HepG2 (cell line): Measurements from ENCODE around the gene MAN1B1. TPM values are rescaled to one million over a fixed set of nuclear protein-coding genes. Genes with fewer than 3 reads are reported as not detected.
A peak's percentile ranks its signal among the peaks of the same experiment; 100 is the strongest.

Experiments used
- ATAC-seq: fragments of 200-7000 bp; cut with Tn5 transposase; 3 replicates; pipeline ENCODE4 v1.9.1; 2020; ENCODE audit warnings: mild to moderate bottlenecking, moderate library complexity
- BruUV-seq: library from RNA; stranded (reverse); fragments of 400-500 nt; replicated peaks from 2 replicates; lab custom pipeline; 2021; lab: Mats Ljungman, UMichigan
- CTCF ChIA-PET: fragments of 300-600 bp; formaldehyde crosslinking; extraction: SDS; loops from one replicate; lab custom pipeline; 2021; ENCODE audit warnings: low total read pairs, inconsistent platforms, low intra/inter-chr PET ratio; lab: Yijun Ruan, JAX
- POLR2A ChIA-PET: fragments of 350-600 bp; sonication (Branson Sonifier 250); formaldehyde crosslinking; loops from one replicate; lab custom pipeline; 2020; ENCODE audit warnings: antibody characterized with exemption, inconsistent platforms; lab: Yijun Ruan, JAX
- DNase-seq: peaks from one replicate; pipeline ENCODE4 v3.0.0-alpha.2; 2015; ENCODE audit warnings: low spot score
- FAIRE-seq: peaks from 3 replicates; lab custom pipeline; 2011; peaks lifted over from hg19 to GRCh38; lab: Jason Lieb, UNC
- H2AFZ ChIP-seq: one replicate; pipeline ENCODE4 v1.6.1; 2011; ENCODE audit warnings: low read length, inconsistent platforms
- H3K27ac ChIP-seq: fragments of 300-600 bp; 3 replicates; pipeline ENCODE4 v1.8.0; 2011; ENCODE audit warnings: mixed run types, mild to moderate bottlenecking, mixed read lengths, low read length, inconsistent platforms; ENCODE audit not compliant: insufficient read depth; ENCODE audit errors: extremely low read length
- H3K27me3 ChIP-seq, 2 experiments: fragments of 200-600 bp in 1 of 2; 2 replicates in 1 of 2; 3 replicates in 1 of 2; pipeline versions ENCODE4 v1.6.0 to v1.8.0; 2011; ENCODE audit warnings: low read length in 2 of 2, mild to moderate bottlenecking in 2 of 2, moderate library complexity in 2 of 2, inconsistent platforms in 1 of 2; ENCODE audit not compliant: insufficient read depth in 2 of 2, control insufficient read depth in 1 of 2
- H3K36me3 ChIP-seq, 2 experiments: fragments of 200-600 bp in 1 of 2; replicated peaks in 1 of 2; 2 replicates in 1 of 2; 3 replicates in 1 of 2; pipeline versions ENCODE4 v1.5.1 to v1.8.0; 2011; ENCODE audit warnings: low read length in 2 of 2, inconsistent platforms in 1 of 2; ENCODE audit not compliant: insufficient read depth in 2 of 2, control insufficient read depth in 1 of 2
- H3K4me1 ChIP-seq: 2 replicates; pipeline ENCODE4 v1.5.1; 2012; ENCODE audit warnings: low read length, inconsistent platforms; ENCODE audit not compliant: insufficient read depth
- H3K4me2 ChIP-seq: 2 replicates; pipeline ENCODE4 v1.6.0; 2011; ENCODE audit warnings: low read depth, low read length, inconsistent platforms
- H3K4me3 ChIP-seq, 3 experiments: fragments of 200-600 bp in 1 of 3; sonication (generic), shearing (Covaris generic) in 1 of 3; replicated peaks in 1 of 3; 2 replicates each; pipeline ENCODE4 v1.5.1; 2011 to 2016; ENCODE audit warnings: low read length in 3 of 3, inconsistent platforms in 2 of 3, low read depth in 2 of 3, mild to moderate bottlenecking in 2 of 3, control low read depth in 1 of 3, mixed read lengths in 1 of 3; ENCODE audit not compliant: insufficient read depth in 1 of 3
- H3K79me2 ChIP-seq: one replicate; pipeline ENCODE4 v1.6.1; 2011; ENCODE audit warnings: low read length, inconsistent platforms; ENCODE audit not compliant: insufficient read depth
- H3K9ac ChIP-seq: 2 replicates; pipeline ENCODE4 v1.6.0; 2011; ENCODE audit warnings: mild to moderate bottlenecking, low read depth, low read length, inconsistent platforms; ENCODE audit not compliant: insufficient read depth
- H3K9me3 ChIP-seq: 2 replicates; pipeline ENCODE4 v1.5.1; 2012; ENCODE audit warnings: mild to moderate bottlenecking, low read length
- H4K20me1 ChIP-seq: 2 replicates; pipeline ENCODE4 v1.6.0; 2011; ENCODE audit warnings: inconsistent platforms, mild to moderate bottlenecking, low read length, moderate library complexity; ENCODE audit not compliant: insufficient read depth
- ASH2L ChIP-seq: fragments of 300-600, 200-600 bp; sonication (generic); IDR thresholded peaks from 2 replicates; pipeline ENCODE4 v1.7.0; 2017; ENCODE audit warnings: low read depth, mild to moderate bottlenecking, moderate library complexity, mixed read lengths, low read length; ENCODE audit not compliant: insufficient read length
- BCL6 ChIP-seq: IDR thresholded peaks from 2 replicates; pipeline ENCODE4 v1.6.1; 2016; ENCODE audit warnings: missing genetic modification reagents, missing compliant biosample characterization
- FOXO1 ChIP-seq: sonication (generic); formaldehyde crosslinking; IDR thresholded peaks from 2 replicates; pipeline ENCODE4 v1.4.0; 2020; ENCODE audit warnings: missing genetic modification reagents
- HNF4A ChIP-seq: sonication (generic); formaldehyde crosslinking; IDR thresholded peaks from 2 replicates; pipeline ENCODE4 v1.4.0; 2020; ENCODE audit warnings: missing genetic modification reagents
- MAZ ChIP-seq, 2 experiments: sonication (generic) in 1 of 2; formaldehyde crosslinking in 1 of 2; IDR thresholded peaks; 2 replicates each; pipeline versions ENCODE4 v1.5.0 to v1.6.1; 2012 to 2020; ENCODE audit warnings: low read depth in 2 of 2, mild to moderate bottlenecking in 2 of 2, borderline replicate concordance in 1 of 2, improper control_type of control experiment in 1 of 2, low read length in 1 of 2, missing genetic modification reagents in 1 of 2, moderate library complexity in 1 of 2
- MED1 ChIP-seq: sonication (generic); formaldehyde crosslinking; IDR thresholded peaks from 2 replicates; pipeline ENCODE4 v1.4.0; 2020; ENCODE audit warnings: missing genetic modification reagents
- MTA3 ChIP-seq: sonication (generic); formaldehyde crosslinking; IDR thresholded peaks from 2 replicates; pipeline ENCODE4 v1.4.0; 2020; ENCODE audit warnings: missing genetic modification reagents
- MYC ChIP-seq: sonication (generic); formaldehyde crosslinking; IDR thresholded peaks from 2 replicates; pipeline ENCODE4 v1.9.0; 2021; ENCODE audit warnings: missing genetic modification reagents, borderline replicate concordance
- POLR2A ChIP-seq, 2 experiments: IDR thresholded peaks; 2 replicates each; pipeline ENCODE4 v1.6.1; 2011; ENCODE audit warnings: low read depth in 2 of 2, low read length in 2 of 2, mild to moderate bottlenecking in 1 of 2, moderate library complexity in 1 of 2; ENCODE audit not compliant: insufficient read depth in 1 of 2
- SP4 ChIP-seq: sonication (generic); formaldehyde crosslinking; IDR thresholded peaks from 2 replicates; pipeline ENCODE4 v1.8.1; 2023; ENCODE audit warnings: mild to moderate bottlenecking, missing genetic modification reagents
- YEATS4 ChIP-seq: sonication (generic); formaldehyde crosslinking; IDR thresholded peaks from 2 replicates; pipeline ENCODE4 v1.4.0; 2020; ENCODE audit warnings: missing genetic modification reagents, borderline replicate concordance
- ZBTB42 ChIP-seq: sonication (generic); formaldehyde crosslinking; IDR thresholded peaks from 2 replicates; pipeline ENCODE4 v1.5.0; 2020; ENCODE audit warnings: mild to moderate bottlenecking, missing genetic modification reagents
- ZC3H13 ChIP-seq: sonication (generic); formaldehyde crosslinking; IDR thresholded peaks from 2 replicates; pipeline ENCODE4 v1.8.1; 2023; ENCODE audit warnings: mild to moderate bottlenecking, missing genetic modification reagents, moderate library complexity
- ZNF121 ChIP-seq: sonication (generic); formaldehyde crosslinking; IDR thresholded peaks from 2 replicates; pipeline ENCODE4 v1.5.0; 2020; ENCODE audit warnings: mild to moderate bottlenecking, missing genetic modification reagents
- ZNF225 ChIP-seq: sonication (generic); formaldehyde crosslinking; IDR thresholded peaks from 2 replicates; pipeline ENCODE4 v1.4.0; 2020; ENCODE audit warnings: mild to moderate bottlenecking, missing genetic modification reagents
- ZNF251 ChIP-seq: sonication (generic); formaldehyde crosslinking; IDR thresholded peaks from 2 replicates; pipeline ENCODE4 v1.9.0; 2021; ENCODE audit warnings: mild to moderate bottlenecking, missing genetic modification reagents
- ZNF629 ChIP-seq: sonication (generic); formaldehyde crosslinking; conservative IDR thresholded peaks from 2 replicates; pipeline ENCODE4 v1.5.0; 2020; ENCODE audit warnings: missing genetic modification reagents
- WGBS: methylation state at CpG from one replicate; pipeline ENCODE4 v1.1.6; 2017; ENCODE audit warnings: low lambda C conversion rate; 5-methylcytosine and 5-hydroxymethylcytosine counted together
- in situ Hi-C: cut with HindIII; loops from 2 replicates; pipeline ENCODE4 v1.10.0; 2017; ENCODE audit warnings: low pct_unique_long_range_greater_than_20kb; ENCODE audit not compliant: extremely low pct_ligation_motif_present
- intact Hi-C: fragments of 100-400 bp; cut with micrococcal nuclease; formaldehyde crosslinking; loops from one replicate; pipeline ENCODE4 v1.10.0; 2022; ENCODE audit not compliant: unreplicated experiment
- polyA plus RNA-seq, 8 experiments: library from polyadenylated mRNA; depleted of rRNA in 3 of 8; stranded (reverse) in 7 of 8; unstranded in 1 of 8; fragments of >200 nt; fragmentation: Illumina TruSeq in 4 of 8; extraction: Trizol in 4 of 8; gene quantifications; 2 replicates each; pipeline versions ENCODE4 v1.2.1 to v1.2.3, GENCODE V29; 2011 to 2016; ENCODE audit warnings: low read depth in 4 of 8, missing spikeins in 1 of 8, mixed read lengths in 1 of 8; ENCODE audit not compliant: insufficient read depth in 1 of 8
- total RNA-seq, 5 experiments: library from RNA; depleted of rRNA; stranded (reverse); fragments of >200 nt; fragmentation: Illumina TruSeq; extraction: Trizol; gene quantifications; 2 replicates each; pipeline ENCODE4 v1.2.3, GENCODE V29; 2016; ENCODE audit warnings: low read depth in 1 of 5
- TF ChIP-seq, protein P1 (sequence below), 2 experiments: sonication (generic) in 1 of 2; formaldehyde crosslinking in 1 of 2; IDR thresholded peaks; 2 replicates each; pipeline versions ENCODE4 v1.4.0 to v1.6.1; 2018 to 2020; ENCODE audit warnings: missing genetic modification reagents in 2 of 2, borderline replicate concordance in 1 of 2, low read depth in 1 of 2, mild to moderate bottlenecking in 1 of 2, missing biosample characterization in 1 of 2
- TF ChIP-seq, protein P2 (sequence below): sonication (generic); formaldehyde crosslinking; IDR thresholded peaks from 2 replicates; pipeline ENCODE4 v1.8.0; 2022; ENCODE audit warnings: mild to moderate bottlenecking, missing genetic modification reagents
- TF ChIP-seq, protein P3 (sequence below): sonication (generic); formaldehyde crosslinking; IDR thresholded peaks from 2 replicates; pipeline ENCODE4 v1.5.0; 2020; ENCODE audit warnings: mild to moderate bottlenecking, missing genetic modification reagents

Gene MAN1B1
- total and polyA plus RNA-seq, 2 of the 13 experiments (the other 11 are each of a cell fraction or from before 2014, with no cell fraction given): 48.9 to 59.5 TPM

DNA sequence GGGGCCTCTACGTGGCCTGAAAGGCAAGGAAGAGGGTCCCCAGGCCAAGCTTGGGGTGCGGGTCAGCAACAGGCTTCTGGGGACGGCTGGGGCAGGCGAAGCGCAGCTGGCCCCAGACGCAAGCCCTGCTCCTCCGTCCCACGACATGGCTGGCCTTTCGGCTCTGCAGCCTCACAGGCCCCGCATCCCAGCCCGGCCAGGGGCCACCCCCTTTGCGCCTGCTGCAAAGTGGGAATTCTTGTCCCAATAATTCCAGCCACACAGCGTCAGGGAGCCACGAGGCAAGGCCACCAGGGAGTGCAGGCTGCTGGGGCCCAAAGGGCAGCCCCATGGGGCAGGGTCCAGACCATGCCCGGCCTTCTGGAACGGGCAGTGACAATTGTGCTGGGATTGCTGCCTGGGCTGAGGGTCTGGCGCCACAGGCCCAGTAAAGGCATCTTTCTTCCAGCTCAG lies 31.8 kb upstream of the MAN1B1 start:
- in situ Hi-C loops: no loop called here
- H3K27me3 ChIP-seq: no peaks in the 10 kb centered on the region; a peak in 2 of 5 replicates
- WGBS: 6% methylated on average over 7 of the region's 17 CpGs
- peak overlapping the region; percentile 84 for H3K4me2 ChIP-seq
- no peak overlapping the region for H2AFZ ChIP-seq
- peak overlapping the region; percentile 96 for H3K27ac ChIP-seq
- H3K9ac ChIP-seq: peak overlapping the region; percentile 82
- POLR2A ChIA-PET: interaction anchor here (0.7 to 4.4 kb wide), 18 partner anchors 8 to 255 kb away, joined by 3 to 55 read pairs (median 6); partner anchors contain the start of genes MAN1B1, PAXX, SAPCD2 and SSNA1
- peaks cover 9% of the 10 kb centered on the region for H3K79me2 ChIP-seq
- no peaks in the 10 kb centered on the region for H3K9me3 ChIP-seq
- ATAC-seq (peak; percentile 68), DNase-seq (peak; percentile 46), FAIRE-seq (no peak)
- no peaks in the 10 kb centered on the region for H4K20me1 ChIP-seq
- H3K4me1 ChIP-seq: peaks cover 57% of the 10 kb centered on the region
- H3K36me3 ChIP-seq: no peaks in the 10 kb centered on the region
- CTCF ChIA-PET: interaction anchor here (1.5 kb wide), 1 partner anchor 26 kb away, joined by 4 read pairs; no protein-coding TSS in a partner anchor
- TSS peak; percentile 90 for BruUV-seq
- H3K4me3 ChIP-seq: peak overlapping the region; percentile 64 to 84 (median 70)
- intact Hi-C loops: no loop called here
- TF ChIP-seq, protein P1, sequence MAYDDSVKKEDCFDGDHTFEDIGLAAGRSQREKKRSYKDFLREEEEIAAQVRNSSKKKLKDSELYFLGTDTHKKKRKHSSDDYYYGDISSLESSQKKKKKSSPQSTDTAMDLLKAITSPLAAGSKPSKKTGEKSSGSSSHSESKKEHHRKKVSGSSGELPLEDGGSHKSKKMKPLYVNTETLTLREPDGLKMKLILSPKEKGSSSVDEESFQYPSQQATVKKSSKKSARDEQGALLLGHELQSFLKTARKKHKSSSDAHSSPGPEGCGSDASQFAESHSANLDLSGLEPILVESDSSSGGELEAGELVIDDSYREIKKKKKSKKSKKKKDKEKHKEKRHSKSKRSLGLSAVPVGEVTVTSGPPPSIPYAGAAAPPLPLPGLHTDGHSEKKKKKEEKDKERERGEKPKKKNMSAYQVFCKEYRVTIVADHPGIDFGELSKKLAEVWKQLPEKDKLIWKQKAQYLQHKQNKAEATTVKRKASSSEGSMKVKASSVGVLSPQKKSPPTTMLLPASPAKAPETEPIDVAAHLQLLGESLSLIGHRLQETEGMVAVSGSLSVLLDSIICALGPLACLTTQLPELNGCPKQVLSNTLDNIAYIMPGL (CRISPR knock-in tag; IDR thresholded peaks at IDR 0.05; ENCODE audit: borderline replicate concordance in 1 of 2, low read depth in 1 of 2): no peak
- TF ChIP-seq YEATS4: peak; percentile 18; the same call in 1 of the 2 replicates
- TF ChIP-seq ZNF121 (CRISPR knock-in tag): peak; percentile 77; the same call in 1 of the 2 replicates
- peak; percentile 7; the same call in 1 of the 2 replicates for TF ChIP-seq MED1
- TF ChIP-seq ZNF225 (CRISPR knock-in tag): 0 out of 2 replicates have a peak, but pooled peaks have one; percentile 31
- TF ChIP-seq SP4: peak; percentile 22; the same call in 1 of the 2 replicates
- TF ChIP-seq, protein P2, sequence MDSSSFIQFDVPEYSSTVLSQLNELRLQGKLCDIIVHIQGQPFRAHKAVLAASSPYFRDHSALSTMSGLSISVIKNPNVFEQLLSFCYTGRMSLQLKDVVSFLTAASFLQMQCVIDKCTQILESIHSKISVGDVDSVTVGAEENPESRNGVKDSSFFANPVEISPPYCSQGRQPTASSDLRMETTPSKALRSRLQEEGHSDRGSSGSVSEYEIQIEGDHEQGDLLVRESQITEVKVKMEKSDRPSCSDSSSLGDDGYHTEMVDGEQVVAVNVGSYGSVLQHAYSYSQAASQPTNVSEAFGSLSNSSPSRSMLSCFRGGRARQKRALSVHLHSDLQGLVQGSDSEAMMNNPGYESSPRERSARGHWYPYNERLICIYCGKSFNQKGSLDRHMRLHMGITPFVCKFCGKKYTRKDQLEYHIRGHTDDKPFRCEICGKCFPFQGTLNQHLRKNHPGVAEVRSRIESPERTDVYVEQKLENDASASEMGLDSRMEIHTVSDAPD: 0 out of 2 replicates have a peak, but pooled peaks have one; percentile 28
- TF ChIP-seq ASH2L: peak; percentile 36
- no peak for TF ChIP-seq MAZ (IDR thresholded peaks at IDR 0.05; ENCODE audit: borderline replicate concordance, low read depth, low read length)
- peak; percentile 6; the same call in 1 of the 2 replicates for TF ChIP-seq MAZ (CRISPR knock-in tag; IDR thresholded peaks at IDR 0.05; ENCODE audit: low read depth)
- TF ChIP-seq POLR2A (IDR thresholded peaks at IDR 0.05; ENCODE audit: insufficient read depth in 1 of 2, low read depth in 2 of 2, low read length in 2 of 2): peak in 1 of 2 experiments; percentile 44; a peak in 1 of 4 replicates
- TF ChIP-seq BCL6 (CRISPR knock-in tag): no peak
- TF ChIP-seq, protein P3, sequence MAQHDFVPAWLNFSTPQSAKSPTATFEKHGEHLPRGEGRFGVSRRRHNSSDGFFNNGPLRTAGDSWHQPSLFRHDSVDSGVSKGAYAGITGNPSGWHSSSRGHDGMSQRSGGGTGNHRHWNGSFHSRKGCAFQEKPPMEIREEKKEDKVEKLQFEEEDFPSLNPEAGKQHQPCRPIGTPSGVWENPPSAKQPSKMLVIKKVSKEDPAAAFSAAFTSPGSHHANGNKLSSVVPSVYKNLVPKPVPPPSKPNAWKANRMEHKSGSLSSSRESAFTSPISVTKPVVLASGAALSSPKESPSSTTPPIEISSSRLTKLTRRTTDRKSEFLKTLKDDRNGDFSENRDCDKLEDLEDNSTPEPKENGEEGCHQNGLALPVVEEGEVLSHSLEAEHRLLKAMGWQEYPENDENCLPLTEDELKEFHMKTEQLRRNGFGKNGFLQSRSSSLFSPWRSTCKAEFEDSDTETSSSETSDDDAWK (CRISPR knock-in tag): no peak
- TF ChIP-seq ZNF629 (CRISPR knock-in tag): peak; percentile 23; the same call in 1 of the 2 replicates
- no peak for TF ChIP-seq ZBTB42
- TF ChIP-seq ZNF251 (CRISPR knock-in tag): 0 out of 2 replicates have a peak, but pooled peaks have one; percentile 12
- peak; percentile 78 for TF ChIP-seq MYC (CRISPR knock-in tag)
- 0 out of 2 replicates have a peak, but pooled peaks have one; percentile 35 for TF ChIP-seq FOXO1 (CRISPR knock-in tag)
- no peak for TF ChIP-seq MTA3
- peak; percentile 90 for TF ChIP-seq HNF4A
- peak; percentile 17; the same call in 1 of the 2 replicates for TF ChIP-seq ZC3H13 (CRISPR knock-in tag)
